GM18951 (cell line): ENCODE data around the gene EHD2.

Experiments
- POLR2A ChIP-seq: IDR thresholded peaks from 4 replicates; pipeline ENCODE4 v1.6.1; 2011; ENCODE audit warnings: mild to moderate bottlenecking; ENCODE audit not compliant: insufficient read length, insufficient read depth; ENCODE audit errors: extremely low read depth
- in situ Hi-C: fragments of 300-500 bp; cut with MboI; formaldehyde crosslinking; loops from one replicate; pipeline ENCODE4 v1.12.0; 2022; ENCODE audit warnings: low sequenced_read_pairs, mixed read lengths, inconsistent platforms; ENCODE audit not compliant: unreplicated experiment

The EHD2 gene

GRCh38 chr19:47752440-47753211 is 39.4 kb downstream of the EHD2 start:
- in situ Hi-C loops, result no loop called here
- TF ChIP-seq POLR2A, result no peak

DNA sequence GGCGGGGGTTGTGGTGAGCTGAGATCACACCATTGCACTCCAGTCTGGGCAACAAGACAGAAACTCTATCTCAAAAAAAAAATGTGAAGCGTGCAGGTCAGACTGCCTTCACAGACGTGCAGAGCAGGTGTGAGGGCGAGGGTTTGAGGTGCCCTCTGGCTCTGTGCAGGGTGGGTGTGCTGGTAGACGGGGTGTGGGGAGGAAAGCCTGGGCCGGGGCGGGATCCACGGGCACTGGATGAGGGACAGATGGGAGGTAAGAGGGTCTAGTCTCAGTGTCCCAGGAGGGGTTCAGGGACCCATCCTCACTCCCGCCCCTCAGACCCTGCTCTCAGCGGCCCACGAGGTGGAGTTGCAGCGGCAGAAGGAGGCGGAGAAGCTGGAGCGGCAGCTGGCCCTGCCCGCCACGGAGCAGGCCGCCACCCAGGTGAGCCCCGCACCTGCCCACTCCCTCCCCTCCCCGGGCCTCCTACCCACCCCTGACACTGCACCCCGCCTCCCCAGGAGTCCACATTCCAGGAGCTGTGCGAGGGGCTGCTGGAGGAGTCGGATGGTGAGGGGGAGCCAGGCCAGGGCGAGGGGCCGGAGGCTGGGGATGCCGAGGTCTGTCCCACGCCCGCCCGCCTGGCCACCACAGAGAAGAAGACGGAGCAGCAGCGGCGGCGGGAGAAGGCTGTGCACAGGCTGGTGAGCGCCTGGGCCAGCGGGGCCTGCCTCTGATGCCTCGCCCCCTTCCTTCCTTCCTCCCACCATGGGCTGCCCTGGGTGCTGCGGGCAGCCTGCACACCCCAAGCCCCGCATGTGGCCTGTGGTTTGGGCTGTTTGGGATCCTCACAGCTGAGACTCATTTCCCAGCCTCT is 41.2 kb downstream of the EHD2 start:
- in situ Hi-C loops, result no loop called here
- TF ChIP-seq POLR2A, result no peak

GRCh38 chr19:47755065-47755761 is 42.0 kb downstream of the EHD2 start:
- TF ChIP-seq POLR2A, result no peak
- in situ Hi-C loops, result no loop called here

DNA sequence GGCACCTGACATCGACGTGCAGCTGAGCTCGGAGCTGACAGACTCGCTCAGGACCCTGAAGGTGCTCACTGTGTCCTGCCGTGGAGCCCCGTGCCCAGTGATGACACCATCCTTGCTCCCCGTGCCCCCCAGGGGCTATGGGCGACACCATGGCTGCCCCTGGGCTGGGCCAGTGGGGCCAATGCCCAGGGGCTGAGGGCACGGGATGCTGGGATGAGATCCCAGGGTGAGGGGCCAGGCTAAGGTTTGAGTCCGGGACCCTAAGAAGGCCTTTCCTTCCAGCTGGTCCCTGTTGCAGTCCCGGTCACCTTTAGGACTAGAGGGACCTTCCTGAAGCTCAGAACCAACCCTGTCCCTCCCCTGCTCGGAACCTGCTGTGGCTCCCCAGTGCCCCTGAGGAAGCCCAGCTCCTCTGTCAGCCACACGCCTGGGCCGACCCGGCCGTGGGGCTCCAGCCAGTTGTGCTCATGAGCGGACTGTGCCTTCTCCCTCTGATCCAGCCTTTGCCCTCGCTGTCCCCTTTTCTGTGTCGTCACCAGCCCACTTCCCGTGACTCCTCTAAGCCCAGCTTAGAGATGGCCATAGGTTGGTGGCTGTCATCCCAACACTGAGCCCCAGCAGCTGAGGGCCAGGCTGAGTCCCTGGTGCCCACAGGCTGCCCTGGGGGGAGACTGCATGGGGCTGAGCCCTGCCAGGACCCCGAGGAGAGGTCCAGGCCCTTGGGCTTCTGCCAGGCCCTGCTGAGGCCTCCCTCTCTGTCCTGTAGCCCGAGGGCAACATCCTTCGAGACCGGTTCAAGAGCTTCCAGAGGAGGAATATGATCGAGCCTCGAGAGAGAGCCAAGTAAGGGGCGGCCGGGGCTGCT is 42.8 kb downstream of the EHD2 start:
- no peak for TF ChIP-seq POLR2A
- in situ Hi-C loops, result no loop called here

GRCh38 chr19:47756627-47756929 is 43.4 kb downstream of the EHD2 start:
- no peak for TF ChIP-seq POLR2A
- in situ Hi-C loops, result no loop called here

GRCh38 chr19:47756953-47757608 is 43.9 kb downstream of the EHD2 start:
- in situ Hi-C loops, result no loop called here
- TF ChIP-seq POLR2A, result no peak

GRCh38 chr19:47757617-47758442 is 44.6 kb downstream of the EHD2 start:
- TF ChIP-seq POLR2A, result no peak
- in situ Hi-C loops, result no loop called here

DNA sequence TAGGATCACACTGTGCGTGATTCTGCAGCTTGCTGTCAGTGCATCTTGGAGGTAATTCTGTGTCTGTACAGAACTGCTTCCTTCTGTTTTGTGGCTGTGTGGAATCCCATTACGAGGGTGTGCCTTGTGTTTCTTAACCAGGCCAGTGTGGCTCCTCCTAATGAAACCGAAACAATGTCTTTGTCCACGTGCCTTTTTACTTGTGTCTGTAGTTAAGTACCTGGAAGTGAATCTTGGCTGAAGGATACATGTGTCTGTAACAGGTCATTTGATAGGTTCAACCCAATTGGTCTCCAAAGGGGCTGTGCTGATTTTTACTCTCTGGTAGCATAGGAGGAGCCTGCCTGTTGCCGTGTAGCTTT is 45.2 kb downstream of the EHD2 start:
- no peak for TF ChIP-seq POLR2A
- in situ Hi-C loops, result no loop called here

- in situ Hi-C loops, result no loop called here
- no peak for TF ChIP-seq POLR2A
Measured at GRCh38 chr19:47760632-47760999, 47.4 kb downstream of the EHD2 start.

DNA sequence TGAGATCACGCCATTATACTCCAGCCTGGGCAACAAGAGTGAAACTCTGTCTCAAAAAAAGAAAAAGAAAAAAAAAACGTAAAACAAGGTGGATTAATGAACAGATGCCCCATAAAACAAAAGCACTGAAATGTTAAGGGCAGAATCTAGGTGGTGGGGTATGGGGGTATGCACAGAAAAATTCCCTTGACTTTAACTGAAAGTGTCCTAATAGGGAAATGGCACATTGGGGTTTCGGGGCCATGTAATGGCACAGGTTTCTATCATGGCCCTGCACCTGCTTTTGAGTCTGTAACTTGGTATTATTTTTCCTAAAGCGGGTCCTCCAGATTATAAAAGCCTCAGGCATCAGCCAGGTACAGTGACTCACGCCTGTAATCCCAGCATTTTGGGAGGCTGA is 48.3 kb downstream of the EHD2 start:
- in situ Hi-C loops, result no loop called here
- no peak for TF ChIP-seq POLR2A

DNA sequence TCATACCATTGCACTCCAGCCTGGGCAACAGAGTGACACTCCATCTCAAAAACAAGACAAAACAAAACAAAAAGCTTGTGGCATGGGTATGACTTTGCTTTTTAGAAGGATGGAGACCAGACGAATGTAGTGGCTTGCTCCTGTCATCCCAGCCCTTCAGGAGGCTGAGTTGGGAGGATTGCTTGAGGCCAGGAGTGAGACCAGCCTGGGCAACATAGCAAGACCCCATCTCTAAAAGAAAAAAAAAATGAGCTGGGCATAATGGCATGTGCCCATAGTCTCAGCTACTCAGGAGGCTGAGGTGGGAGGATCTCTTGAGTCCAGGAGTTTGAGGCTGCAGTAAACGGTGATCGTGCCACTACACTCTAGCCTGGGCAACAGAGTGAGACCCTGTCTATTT is 48.9 kb downstream of the EHD2 start:
- no peak for TF ChIP-seq POLR2A
- in situ Hi-C loops, result no loop called here
